Ascending aorta (tissue), 2 donors: Measurements from ENCODE around the gene EGF. TPM values are rescaled to one million over a fixed set of nuclear protein-coding genes. Genes with fewer than 3 reads are reported as not detected.
"Not testable (repeated sequence)": the region's sequence is repeated elsewhere in the genome, so short reads cannot be mapped to it uniquely, and the experiment has no call there.

Source experiments
- DNase-seq, 2 donors: peaks; one replicate each; pipeline ENCODE4 v3.0.0-alpha.2; 2019; ENCODE audit warnings: low spot score in 2 of 2
- H3K27ac ChIP-seq, 2 donors: fragments of 200-600 bp; sonication (generic); one replicate each; pipeline ENCODE4 v1.5.1; 2016 to 2017; ENCODE audit warnings: mild to moderate bottlenecking in 1 of 2
- H3K27me3 ChIP-seq: fragments of 200-600 bp; sonication (generic); one replicate; pipeline ENCODE4 v1.5.1; 2017
- H3K36me3 ChIP-seq, 2 donors: fragments of 200-600 bp; sonication (generic); one replicate each; pipeline ENCODE4 v1.5.1; 2016
- H3K4me1 ChIP-seq, 2 donors: fragments of 200-600 bp; sonication (generic); one replicate each; pipeline ENCODE4 v1.5.1; 2016 to 2017; ENCODE audit warnings: mild to moderate bottlenecking in 1 of 2
- H3K4me3 ChIP-seq, 2 donors: fragments of 200-600 bp; sonication (generic); one replicate each; pipeline ENCODE4 v1.5.1; 2016 to 2017; ENCODE audit warnings: mild to moderate bottlenecking in 1 of 2
- H3K9me3 ChIP-seq, 2 donors: fragments of 200-600 bp; sonication (generic); one replicate each; pipeline ENCODE4 v1.5.1; 2016
- intact Hi-C: fragments of 100-400 bp; cut with DNase I; formaldehyde crosslinking; loops from one replicate; pipeline ENCODE4 v1.15.1; 2023
- total RNA-seq: library from RNA; depleted of rRNA; stranded (reverse); fragments of >200 nt; gene quantifications from one replicate; pipeline ENCODE4 v1.1.0, GENCODE V29; 2016
- TF ChIP-seq, protein P1 (sequence below), 3 experiments: fragments of 200-600 bp in 2 of 3; fragments of 450-650 bp in 1 of 3; sonication (generic) in 2 of 3; IDR thresholded peaks; one replicate each; pipeline ENCODE4 v1.5.1; 2016 to 2019; ENCODE audit warnings: antibody characterized with exemption in 3 of 3, mild to moderate bottlenecking in 1 of 3, moderate library complexity in 1 of 3

EGF gene
- total RNA-seq, 1 donor from 2014 or later, result not detected

DNA sequence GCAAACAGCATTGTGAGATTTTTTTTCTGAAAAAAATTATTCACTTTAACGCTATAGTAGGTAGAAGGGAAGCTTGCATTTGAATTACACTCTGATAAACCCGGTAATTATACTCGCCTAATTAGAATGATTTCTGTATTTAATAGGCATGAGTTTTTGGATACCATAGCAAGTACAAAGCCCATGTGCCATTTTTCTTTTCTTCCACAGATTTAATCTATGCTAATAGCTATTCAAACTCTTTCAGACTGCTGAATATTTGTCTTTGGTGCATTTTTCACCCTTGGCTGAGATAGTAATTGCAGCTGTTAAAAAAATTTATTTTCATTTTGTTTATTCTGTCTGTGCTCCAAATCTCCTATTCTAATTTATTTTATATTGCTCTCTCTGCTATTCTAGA, 113.0 kb downstream of the EGF start:
- TF ChIP-seq, protein P1, sequence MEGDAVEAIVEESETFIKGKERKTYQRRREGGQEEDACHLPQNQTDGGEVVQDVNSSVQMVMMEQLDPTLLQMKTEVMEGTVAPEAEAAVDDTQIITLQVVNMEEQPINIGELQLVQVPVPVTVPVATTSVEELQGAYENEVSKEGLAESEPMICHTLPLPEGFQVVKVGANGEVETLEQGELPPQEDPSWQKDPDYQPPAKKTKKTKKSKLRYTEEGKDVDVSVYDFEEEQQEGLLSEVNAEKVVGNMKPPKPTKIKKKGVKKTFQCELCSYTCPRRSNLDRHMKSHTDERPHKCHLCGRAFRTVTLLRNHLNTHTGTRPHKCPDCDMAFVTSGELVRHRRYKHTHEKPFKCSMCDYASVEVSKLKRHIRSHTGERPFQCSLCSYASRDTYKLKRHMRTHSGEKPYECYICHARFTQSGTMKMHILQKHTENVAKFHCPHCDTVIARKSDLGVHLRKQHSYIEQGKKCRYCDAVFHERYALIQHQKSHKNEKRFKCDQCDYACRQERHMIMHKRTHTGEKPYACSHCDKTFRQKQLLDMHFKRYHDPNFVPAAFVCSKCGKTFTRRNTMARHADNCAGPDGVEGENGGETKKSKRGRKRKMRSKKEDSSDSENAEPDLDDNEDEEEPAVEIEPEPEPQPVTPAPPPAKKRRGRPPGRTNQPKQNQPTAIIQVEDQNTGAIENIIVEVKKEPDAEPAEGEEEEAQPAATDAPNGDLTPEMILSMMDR (IDR thresholded peaks at IDR 0.05), result no peak
- intact Hi-C loops, result no loop called here
- no peaks in the 10 kb centered on the region for H3K36me3 ChIP-seq
- no peaks in the 10 kb centered on the region for H3K4me1 ChIP-seq
- DNase-seq, result no peak
- H3K9me3 ChIP-seq, result no peaks in the 10 kb centered on the region
- H3K27me3 ChIP-seq, result no peaks in the 10 kb centered on the region
- no peak overlapping the region for H3K27ac ChIP-seq
- no peak overlapping the region for H3K4me3 ChIP-seq

DNA sequence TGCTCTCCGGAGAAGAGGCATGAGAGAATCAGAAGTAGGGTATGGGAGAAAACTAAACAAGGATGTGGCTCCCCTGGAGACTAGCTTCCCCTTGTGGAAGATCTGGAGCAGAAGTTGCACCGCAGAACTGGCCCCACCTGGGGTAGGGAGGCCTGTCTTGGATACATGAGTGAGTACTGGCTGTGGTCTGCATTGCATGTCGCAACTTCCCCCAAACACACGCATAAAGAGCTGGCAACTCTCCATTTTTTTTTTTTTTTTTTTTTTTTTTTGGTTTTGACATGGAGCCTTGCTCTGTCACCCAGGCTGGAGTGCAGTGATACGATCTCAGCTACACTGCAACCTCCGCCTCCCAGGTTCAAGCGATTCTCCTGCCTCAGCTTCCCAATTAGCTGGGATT, 119.9 kb downstream of the EGF start:
- DNase-seq, result no peak
- no peaks in the 10 kb centered on the region for H3K9me3 ChIP-seq
- no peak overlapping the region for H3K27ac ChIP-seq
- H3K27me3 ChIP-seq, result no peaks in the 10 kb centered on the region
- TF ChIP-seq, protein P1 (IDR thresholded peaks at IDR 0.05), result no peak
- no peaks in the 10 kb centered on the region for H3K36me3 ChIP-seq
- intact Hi-C loops, result no loop called here
- no peaks in the 10 kb centered on the region for H3K4me1 ChIP-seq
- no peak overlapping the region for H3K4me3 ChIP-seq

DNA sequence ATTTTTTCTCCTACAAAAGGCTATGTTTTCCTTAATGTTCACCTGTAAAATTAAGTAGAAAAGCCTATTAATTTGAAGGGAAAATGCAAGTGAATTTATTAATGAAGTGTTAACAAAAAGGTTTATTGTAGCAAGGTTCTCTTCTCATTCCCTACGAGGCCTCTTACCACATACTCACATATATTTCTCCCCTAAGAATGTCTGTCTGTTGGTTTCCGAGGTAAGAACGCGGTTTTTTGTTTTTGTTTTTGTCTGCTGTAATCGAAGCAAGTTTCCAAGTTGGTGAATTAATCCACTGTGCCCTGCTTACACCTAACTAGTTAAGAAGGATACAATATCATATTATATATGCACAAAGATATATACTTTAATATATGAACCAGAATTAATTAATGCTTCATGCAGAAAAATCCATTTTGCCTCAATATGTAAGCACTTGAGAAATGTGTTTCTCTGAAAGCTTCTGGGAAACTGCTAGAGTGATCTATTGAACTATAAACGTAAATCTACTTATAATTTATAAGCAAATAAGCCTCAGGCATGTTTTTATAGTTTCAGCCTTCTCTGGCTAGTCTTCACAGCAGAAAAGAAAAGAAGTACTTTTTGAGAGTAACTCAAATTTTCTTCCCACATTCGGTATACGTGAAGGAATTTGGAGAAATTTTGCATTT, 120.8 kb downstream of the EGF start:
- intact Hi-C loops, result no loop called here
- Histone ChIP-seq H3K27ac (no peak overlapping the region), H3K4me3 (no peak overlapping the region), H3K9me3 (no peaks in the 10 kb centered on the region), H3K4me1 (no peaks in the 10 kb centered on the region), H3K36me3 (no peaks in the 10 kb centered on the region), H3K27me3 (no peaks in the 10 kb centered on the region)
- TF ChIP-seq, protein P1 (IDR thresholded peaks at IDR 0.05), result no peak
- no peak for DNase-seq

DNA sequence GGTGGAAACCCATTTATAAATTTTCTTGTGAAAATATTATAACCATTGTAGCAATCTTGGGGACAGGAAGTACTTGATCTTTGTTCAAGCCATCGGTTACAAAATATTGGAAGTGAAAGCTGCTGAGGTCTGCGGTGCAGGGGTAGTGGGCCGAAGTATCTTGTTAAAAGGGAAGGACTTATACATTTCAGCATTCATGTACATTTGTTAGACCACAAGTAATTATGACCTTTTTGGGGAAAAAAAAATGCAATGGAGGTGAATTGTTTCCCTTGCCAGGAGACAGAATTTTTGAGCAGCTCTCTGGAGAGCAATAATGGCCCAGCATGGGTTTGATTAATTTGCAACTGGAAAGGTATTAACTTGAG, 121.3 kb downstream of the EGF start:
- intact Hi-C loops, result no loop called here
- Histone ChIP-seq H3K4me3 (no peak overlapping the region), H3K27me3 (no peaks in the 10 kb centered on the region), H3K27ac (no peak overlapping the region), H3K36me3 (no peaks in the 10 kb centered on the region), H3K4me1 (no peaks in the 10 kb centered on the region), H3K9me3 (no peaks in the 10 kb centered on the region)
- DNase-seq, result no peak
- TF ChIP-seq, protein P1 (IDR thresholded peaks at IDR 0.05), result no peak

DNA sequence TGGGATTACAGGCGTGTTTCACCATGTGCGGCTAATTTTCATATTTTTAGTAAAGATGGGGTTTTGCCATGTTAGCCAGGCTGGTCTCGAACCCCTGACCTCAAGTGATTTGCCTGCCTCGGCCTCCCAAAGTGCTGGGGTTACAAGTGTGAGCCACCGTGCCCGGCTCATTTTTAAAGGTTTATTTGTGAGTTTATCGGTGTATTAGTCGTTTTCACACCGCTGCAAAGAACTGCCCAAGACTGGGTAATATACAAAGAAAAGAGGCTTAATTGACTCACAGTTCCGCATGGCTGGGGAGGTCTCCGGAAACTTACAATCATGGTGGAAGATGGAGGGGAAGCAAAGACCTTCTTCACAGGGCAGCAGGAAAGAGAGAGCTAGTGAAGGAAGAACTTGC, 126.5 kb downstream of the EGF start:
- H3K27ac ChIP-seq, H3K4me3 ChIP-seq, DNase-seq, intact Hi-C loops, H3K36me3 ChIP-seq, H3K27me3 ChIP-seq, H3K4me1 ChIP-seq, H3K9me3 ChIP-seq: not testable (repeated sequence)

DNA sequence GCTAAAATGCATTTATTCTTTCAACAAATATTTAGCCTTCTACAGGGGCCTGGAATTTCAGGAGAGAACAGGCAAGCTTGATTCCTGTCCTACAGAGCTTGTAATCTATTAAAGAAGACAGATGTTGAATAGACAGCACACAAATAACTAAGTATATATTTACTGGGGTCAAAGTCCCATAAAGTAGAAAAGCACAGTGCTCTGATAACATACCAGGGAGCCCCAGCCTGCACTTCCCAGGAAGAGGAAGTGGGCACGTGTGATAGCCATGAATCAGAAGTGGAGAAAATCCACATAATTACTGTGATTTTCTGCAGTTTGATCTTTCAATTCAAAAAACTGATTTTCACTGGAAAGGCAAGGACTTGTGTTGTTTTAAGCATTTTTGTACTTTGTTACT, 129.1 kb downstream of the EGF start:
- TF ChIP-seq, protein P1 (IDR thresholded peaks at IDR 0.05), result no peak
- Histone ChIP-seq H3K4me3 (no peak overlapping the region), H3K4me1 (peaks cover 0 to 2% of the 10 kb centered on the region in 2 donors), H3K9me3 (no peaks in the 10 kb centered on the region), H3K27ac (no peak overlapping the region), H3K36me3 (no peaks in the 10 kb centered on the region), H3K27me3 (no peaks in the 10 kb centered on the region)
- DNase-seq, result no peak
- intact Hi-C loops, result no loop called here
